Lung (tissue), 12 donors: ENCODE data around the gene LGR6. TPM values are rescaled to one million over a fixed set of nuclear protein-coding genes. Genes with fewer than 3 reads are reported as not detected.

Experiments used
- ATAC-seq: fragments of 200-7000 bp; cut with Tn5 transposase; one replicate; pipeline ENCODE4 v1.9.1; 2020; ENCODE audit warnings: moderate number of reproducible peaks; ENCODE audit not compliant: insufficient read depth, low FRiP score
- DNase-seq, 3 donors: peaks; one replicate each; pipeline ENCODE4 v3.0.0-alpha.2; 2013 to 2017
- H3K27ac ChIP-seq, 2 donors: one replicate each; pipeline ENCODE4 v1.5.1; 2013; ENCODE audit warnings: mild to moderate bottlenecking in 2 of 2, moderate library complexity in 2 of 2, control low read depth in 1 of 2, inconsistent platforms in 1 of 2, low read depth in 1 of 2, low read length in 1 of 2
- H3K27me3 ChIP-seq, 3 donors: one replicate each; pipeline ENCODE4 v1.5.1; 2013; ENCODE audit warnings: low read length in 2 of 3; ENCODE audit not compliant: control insufficient read depth in 3 of 3, insufficient read depth in 3 of 3
- H3K36me3 ChIP-seq, 4 donors: one replicate each; pipeline ENCODE4 v1.5.1; 2013; ENCODE audit warnings: low read length in 4 of 4, mild to moderate bottlenecking in 1 of 4, moderate library complexity in 1 of 4; ENCODE audit not compliant: control insufficient read depth in 4 of 4, insufficient read depth in 4 of 4
- H3K4me1 ChIP-seq, 5 donors: one replicate each; pipeline ENCODE4 v1.5.1; 2013; ENCODE audit warnings: low read length in 5 of 5, mild to moderate bottlenecking in 2 of 5, moderate library complexity in 1 of 5; ENCODE audit not compliant: control insufficient read depth in 5 of 5, insufficient read depth in 5 of 5
- H3K4me3 ChIP-seq: one replicate; pipeline ENCODE4 v1.5.1; 2013; ENCODE audit warnings: mild to moderate bottlenecking, control low read depth, moderate library complexity
- H3K9ac ChIP-seq, 2 donors: one replicate each; pipeline ENCODE4 v1.5.1; 2013; ENCODE audit warnings: low read length in 2 of 2, control low read depth in 1 of 2; ENCODE audit not compliant: insufficient read depth in 1 of 2
- H3K9me3 ChIP-seq, 4 donors: one replicate each; pipeline ENCODE4 v1.5.1; 2013; ENCODE audit warnings: low read length in 3 of 4, mild to moderate bottlenecking in 1 of 4, moderate library complexity in 1 of 4; ENCODE audit not compliant: control insufficient read depth in 4 of 4, insufficient read depth in 3 of 4
- CTCF ChIP-seq: IDR thresholded peaks from 2 replicates; pipeline ENCODE4 v1.5.1; 2012; ENCODE audit warnings: mild to moderate bottlenecking; ENCODE audit errors: control extremely low read depth, extremely low read depth
- WGBS, 2 donors: extraction: QIAGEN DNeasy Blood & Tissue Kit; methylation state at CpG; one replicate each; pipeline ENCODE4 v1.1.7; 2013; 5-methylcytosine and 5-hydroxymethylcytosine counted together
- polyA plus RNA-seq, 2 donors: library from polyadenylated mRNA; stranded (reverse); fragments of 200-250 nt; gene quantifications; one replicate each; pipeline ENCODE4 v1.2.1, GENCODE V29; 2013
- total RNA-seq, 2 donors: library from RNA; depleted of rRNA in 1 of 2; stranded (reverse); fragments of >200 nt in 1 of 2; gene quantifications; one replicate each; pipeline ENCODE4 v1.2.1, GENCODE V29; 2014 to 2021
- donor health status: control.
- donor health status: control.
- donor health status: Bipolar disorder and iron deficiency.
- donor health status: healthy.
- donor health status: DM: yes; HTN: yes; CAD: no.

The LGR6 gene
- total and polyA plus RNA-seq, 4 donors: 0.57 to 4.1 (median 1.3) TPM

GRCh38 chr1:202285908-202286307 is 92.3 kb downstream of the LGR6 start:
- no peaks in the 10 kb centered on the region for H3K9me3 ChIP-seq
- WGBS, 2 donors: 90 to 94% methylated on average over 3 of the region's 3 CpGs
- no peaks in the 10 kb centered on the region for H3K36me3 ChIP-seq
- no peak for TF ChIP-seq CTCF
- no peaks in the 10 kb centered on the region for H3K27me3 ChIP-seq
- H3K27ac ChIP-seq: no peak overlapping the region
- H3K4me3 ChIP-seq: no peak overlapping the region
- H3K9ac ChIP-seq: no peak overlapping the region
- peaks cover 4 to 29% (median 11%) of the 10 kb centered on the region in 5 donors for H3K4me1 ChIP-seq
- ATAC-seq (no peak), DNase-seq (no peak)

GRCh38 chr1:202286622-202287097 is 93.1 kb downstream of the LGR6 start:
- DNase-seq: peak; percentile 54 to 55 (median 55)
- 56 to 72% methylated on average over 6 of the region's 6 CpGs for WGBS, 2 donors
- Histone ChIP-seq H3K4me3 (no peak overlapping the region), H3K9me3 (no peaks in the 10 kb centered on the region), H3K27me3 (no peaks in the 10 kb centered on the region), H3K27ac (peak overlapping the region; percentile 13 to 27), H3K4me1 (peaks cover 4 to 27% (median 5%) of the 10 kb centered on the region in 5 donors), H3K9ac (no peak overlapping the region), H3K36me3 (no peaks in the 10 kb centered on the region)
- TF ChIP-seq CTCF: no peak
- ATAC-seq: no peak

- H3K4me1 ChIP-seq: peaks cover 0 to 22% (median 4%) of the 10 kb centered on the region in 5 donors
- WGBS, 2 donors: 83 to 90% methylated on average over 1 of the region's 1 CpG
- TF ChIP-seq CTCF: no peak
- DNase-seq: no peak
- no peak for ATAC-seq
- H3K4me3 ChIP-seq: no peak overlapping the region
- H3K27ac ChIP-seq: peak overlapping the region in 1 of 2 donors; percentile 49
- no peaks in the 10 kb centered on the region for H3K27me3 ChIP-seq
- no peaks in the 10 kb centered on the region for H3K9me3 ChIP-seq
- no peaks in the 10 kb centered on the region for H3K36me3 ChIP-seq
- H3K9ac ChIP-seq: no peak overlapping the region
Observed at GRCh38 chr1:202287196-202287595, 93.6 kb downstream of the LGR6 start.

GRCh38 chr1:202288177-202288576 is 94.6 kb downstream of the LGR6 start:
- Histone ChIP-seq H3K27ac (no peak overlapping the region), H3K36me3 (no peaks in the 10 kb centered on the region), H3K4me3 (no peak overlapping the region), H3K9ac (no peak overlapping the region), H3K4me1 (peaks cover 0 to 12% (median 4%) of the 10 kb centered on the region in 5 donors), H3K27me3 (no peaks in the 10 kb centered on the region), H3K9me3 (no peaks in the 10 kb centered on the region)
- no peak for TF ChIP-seq CTCF
- ATAC-seq (no peak), DNase-seq (no peak)
- WGBS, 2 donors: 77 to 98% methylated on average over 3 of the region's 3 CpGs
